Measurements from ENCODE around the gene MPZL3.
"Not testable (repeated sequence)": the region's sequence is repeated elsewhere in the genome, so short reads cannot be mapped to it uniquely, and the experiment has no call there.

Gene MPZL3

DNA sequence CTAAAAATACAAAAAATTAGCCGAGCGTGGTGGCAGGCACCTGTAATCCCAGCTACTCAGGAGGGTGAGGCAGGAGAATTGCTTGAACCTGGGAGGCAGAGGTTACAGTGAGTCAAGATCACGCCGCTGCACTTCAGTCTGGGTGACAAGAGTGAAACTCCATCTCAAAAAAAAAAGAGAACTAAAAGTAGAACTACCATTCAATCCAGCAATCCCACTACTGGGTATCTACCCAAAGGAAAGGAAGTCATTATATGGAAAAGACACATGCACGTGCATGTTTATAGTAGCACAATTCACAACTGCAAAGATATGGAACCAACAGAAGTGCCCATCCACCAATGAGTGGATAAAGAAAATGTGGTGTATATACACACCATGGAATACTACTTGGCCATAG is 68.5 kb downstream of the MPZL3 start:
- not testable (repeated sequence) for DNase-seq

DNA sequence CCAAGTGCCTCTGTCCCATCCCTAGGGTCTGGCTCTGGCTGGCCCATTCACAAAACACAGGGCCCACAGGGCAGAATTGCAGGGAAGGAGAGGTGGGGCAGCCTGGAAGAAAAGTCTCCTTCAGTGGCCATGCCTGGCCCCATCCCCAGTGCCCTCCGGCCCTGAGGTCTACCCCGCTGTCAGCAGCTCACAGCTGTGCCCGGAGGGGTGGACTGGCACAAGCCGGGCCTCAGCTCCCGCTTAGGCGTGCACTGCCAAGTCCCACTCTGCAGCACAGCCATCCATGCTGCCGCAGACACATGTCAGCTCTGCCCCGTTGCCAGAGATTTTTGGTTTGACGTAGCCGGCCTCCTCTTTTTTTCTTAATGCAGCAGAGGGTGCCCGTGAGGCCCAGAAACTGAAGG is 71.9 kb downstream of the MPZL3 start:
- DNase-seq, result no peak

DNA sequence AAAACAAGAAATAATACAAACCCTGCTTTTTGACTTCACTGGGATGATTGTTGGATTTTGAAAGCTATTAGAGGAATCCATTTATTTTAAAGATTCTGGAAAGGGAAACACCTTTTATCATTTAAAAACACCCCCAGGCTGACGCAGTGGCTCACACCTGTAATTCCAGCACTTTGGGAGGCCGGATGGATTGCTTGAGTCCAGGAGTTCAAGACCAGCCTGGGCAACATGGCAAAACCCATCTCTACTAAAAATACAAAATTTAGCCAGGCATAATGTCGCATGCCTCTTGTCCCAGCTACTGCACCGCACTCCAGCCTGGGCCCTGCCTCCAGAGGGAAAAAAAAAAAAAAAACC is 75.4 kb downstream of the MPZL3 start:
- no peak for DNase-seq

Data from stimulated activated CD4-positive, alpha-beta T cell treated with anti-CD3 and anti-CD28 coated beads, Interleukin-4, amount 100 ng/mL, for 4 hours (primary cell).